Limb (tissue), 2 donors: ENCODE measurements around the gene TBCK.

Experiments
- DNase-seq, 2 donors: peaks; one replicate each; pipeline ENCODE4 v3.0.0-alpha.2; 2016; ENCODE audit errors: extremely low spot score in 2 of 2

The TBCK gene

DNA sequence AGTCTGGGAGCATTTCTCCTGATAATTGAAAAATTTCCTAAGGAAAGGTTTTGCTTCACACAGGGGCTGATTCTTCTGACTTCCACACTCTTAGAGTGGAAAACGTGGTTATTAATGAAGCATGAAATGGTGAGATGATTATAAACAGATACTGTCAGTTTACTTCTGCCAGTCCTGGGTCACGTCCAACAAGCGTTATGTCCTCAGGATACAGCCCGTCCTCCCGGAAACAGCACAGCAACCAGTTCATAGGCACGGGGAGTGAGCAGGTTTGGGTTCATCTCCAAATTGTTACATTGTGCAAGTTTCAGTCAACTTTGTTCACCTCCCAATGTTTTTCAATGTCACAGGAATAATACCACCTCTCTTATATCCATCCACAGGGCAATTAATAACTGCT lies 321.9 kb downstream of the TBCK start:
- DNase-seq: no peak

DNA sequence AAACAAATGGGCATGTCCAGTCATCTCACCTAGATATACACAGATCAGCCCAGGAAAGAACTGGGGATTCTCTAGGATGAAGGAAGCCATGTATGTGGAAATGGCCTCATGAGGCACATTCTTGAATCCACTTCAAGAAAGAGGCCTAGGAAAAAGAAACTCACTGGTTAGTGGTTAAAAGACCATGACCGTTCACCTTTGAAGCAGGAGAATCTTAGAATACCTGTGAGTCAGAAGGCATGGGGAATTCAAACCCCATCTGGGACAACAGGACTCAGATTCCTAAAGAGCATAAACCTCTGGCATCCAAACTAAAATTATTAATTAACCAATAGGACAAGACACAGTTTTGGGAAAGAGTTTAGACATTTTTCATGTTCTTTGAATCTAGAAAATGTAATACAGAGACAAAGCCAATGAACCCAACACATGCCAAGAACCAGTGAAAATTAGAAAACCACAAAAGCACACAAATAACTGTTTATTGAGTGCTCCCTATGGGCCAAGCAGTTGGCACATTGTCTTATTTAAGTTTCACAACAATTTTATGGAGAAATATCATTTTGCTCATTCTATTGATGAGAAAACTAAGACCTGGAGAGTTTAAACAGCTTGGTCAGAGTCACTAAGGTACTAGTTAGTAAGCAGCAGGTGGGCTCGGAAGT lies 323.2 kb downstream of the TBCK start:
- no peak for DNase-seq

DNA sequence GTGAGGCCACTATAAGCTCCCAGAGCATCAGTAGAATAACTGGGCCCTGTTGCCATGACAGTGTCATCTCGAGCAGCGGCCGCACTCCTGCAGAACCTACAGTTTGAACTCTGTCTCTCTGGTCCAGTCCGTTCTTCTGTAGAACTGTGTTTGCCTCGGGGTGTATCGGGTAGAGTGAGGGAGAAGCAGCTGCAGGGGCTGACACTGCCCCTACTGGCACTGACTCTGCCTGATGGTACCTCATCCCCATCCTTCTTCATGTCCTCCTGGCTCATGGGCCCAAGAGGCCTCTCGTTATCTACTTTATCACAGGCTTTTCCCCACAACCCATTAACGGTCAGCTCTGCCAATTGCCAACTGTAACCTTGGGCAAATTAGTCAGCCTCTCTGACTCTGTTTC lies 324.3 kb downstream of the TBCK start:
- no peak for DNase-seq
